ENCODE measurements around the gene CARF. TPM values are rescaled to one million over a fixed set of nuclear protein-coding genes. Genes with fewer than 3 reads are reported as not detected.
"Not testable (repeated sequence)": the region's sequence is repeated elsewhere in the genome, so short reads cannot be mapped to it uniquely, and the experiment has no call there.

The CARF gene
- total RNA-seq, 1 experiment from 2014 or later, result 4.2 TPM

GRCh38 chr2:202911203-202911511 is 918 bp upstream of the CARF start:
- peaks cover 0 to 4% of the 10 kb centered on the region in 2 experiments; a peak in 1 of 5 replicates for H3K9me3 Mint-ChIP-seq
- peaks cover 32% of the 10 kb centered on the region; the same call in 1 of the 2 replicates for H3K79me2 ChIP-seq (ENCODE audit: insufficient read depth, low read length)

GRCh38 chr2:202912342-202913201 is 497 bp downstream of the CARF start:
- H3K56ac ChIP-seq (ENCODE audit: insufficient read length, low read depth, low read length); H3K27me3 ChIP-seq (ENCODE audit: insufficient read depth, low read length); H3K27me3 Mint-ChIP-seq (ENCODE audit: low read depth); H2BK120ac ChIP-seq (ENCODE audit: low read depth, low read length, poor library complexity, severe bottlenecking); H3K18ac ChIP-seq (ENCODE audit: insufficient read length, low read depth, low read length); H2AFZ ChIP-seq (ENCODE audit: low read length); H4K91ac ChIP-seq (ENCODE audit: insufficient read length, low read depth, low read length); H4K8ac ChIP-seq (replicated peaks; ENCODE audit: insufficient read length, low read depth, low read length); H3K4me1 ChIP-seq (ENCODE audit: insufficient read depth, low read length); H2AK5ac ChIP-seq (ENCODE audit: insufficient read length, low read length); H4K20me1 ChIP-seq (ENCODE audit: control insufficient read depth, insufficient read depth, insufficient read length); H3K23me2 ChIP-seq (ENCODE audit: insufficient read length, low read depth, low read length, poor library complexity, severe bottlenecking); H2BK20ac ChIP-seq (ENCODE audit: low read depth, low read length, poor library complexity, severe bottlenecking); H3K9me3 Mint-ChIP-seq; H3K23ac ChIP-seq (ENCODE audit: insufficient read length, low read depth, low read length); H4K5ac ChIP-seq (ENCODE audit: insufficient read length, low read depth, low read length); H2BK12ac ChIP-seq (ENCODE audit: insufficient read length, low read depth, low read length); H3K79me1 ChIP-seq (ENCODE audit: insufficient read depth, low read depth, low read length, poor library complexity, severe bottlenecking); DNase-seq; H3T11ph ChIP-seq (ENCODE audit: low read length); H2BK15ac ChIP-seq (ENCODE audit: low read depth, low read length); H3K14ac ChIP-seq (ENCODE audit: insufficient read depth, low read length); H2BK5ac ChIP-seq (ENCODE audit: insufficient read length, low read length); H3K4ac ChIP-seq (ENCODE audit: low read depth, low read length); H3K9me3 ChIP-seq (ENCODE audit: control insufficient read depth, low read depth, low read length); H3K27ac ChIP-seq (ENCODE audit: insufficient read length, low read depth, low read length): not testable (repeated sequence)
- peaks cover 9 to 17% (median 12%) of the 10 kb centered on the region in 3 experiments; a peak in 6 of 7 replicates for H3K36me3 Mint-ChIP-seq (ENCODE audit: insufficient read depth in 1 of 3, low read depth in 3 of 3)
- H3K27ac Mint-ChIP-seq, result peak overlapping the region; percentile 77 to 99 (median 98)
- H3K79me2 ChIP-seq (ENCODE audit: insufficient read depth, low read length), result peaks cover 32% of the 10 kb centered on the region; the same call in 1 of the 2 replicates
- H3K4me1 Mint-ChIP-seq, result peaks cover 14 to 18% of the 10 kb centered on the region in 2 experiments; a peak in 3 of 4 replicates
- H3K4me2 ChIP-seq (ENCODE audit: insufficient read depth, insufficient read length, low read length), result peak overlapping the region; percentile 55
- no CpG with 5 or more reads among the region's 49 CpGs for WGBS (ENCODE audit: extremely low coverage, insufficient read length, low lambda C conversion rate)
- peak overlapping the region; percentile 99 to 100 for H3K4me3 Mint-ChIP-seq
- H3K9ac ChIP-seq (ENCODE audit: extremely low read depth, insufficient read length, low read length), result peak overlapping the region; percentile 70

More at GRCh38 chr2:202911203-202911511, 918 bp upstream of the CARF start:
- Mint-ChIP-seq H3K27me3 (ENCODE audit: low read depth) (no peaks in the 10 kb centered on the region), H3K27ac (peak overlapping the region; percentile 99), H3K36me3 (ENCODE audit: insufficient read depth in 1 of 3, low read depth in 3 of 3) (peaks cover 22 to 31% (median 24%) of the 10 kb centered on the region in 3 experiments), H3K4me1 (peaks cover 14 to 18% of the 10 kb centered on the region in 2 experiments; a peak in 3 of 4 replicates), H3K4me3 (peak overlapping the region; percentile 99 to 100)
- Histone ChIP-seq H3K56ac (ENCODE audit: insufficient read length, low read depth, low read length) (no peak overlapping the region), H3K79me1 (ENCODE audit: insufficient read depth, low read depth, low read length, poor library complexity, severe bottlenecking) (peaks cover 5% of the 10 kb centered on the region), H3T11ph (ENCODE audit: low read length) (no peak overlapping the region), H3K27ac (ENCODE audit: insufficient read length, low read depth, low read length) (no peak overlapping the region), H2BK15ac (ENCODE audit: low read depth, low read length) (no peak overlapping the region), H3K9ac (ENCODE audit: extremely low read depth, insufficient read length, low read length) (peak overlapping the region; percentile 83), H4K20me1 (ENCODE audit: control insufficient read depth, insufficient read depth, insufficient read length) (no peaks in the 10 kb centered on the region), H3K18ac (ENCODE audit: insufficient read length, low read depth, low read length) (peak overlapping the region; percentile 5), H2BK12ac (ENCODE audit: insufficient read length, low read depth, low read length) (no peak overlapping the region), H4K5ac (ENCODE audit: insufficient read length, low read depth, low read length) (peak overlapping the region; percentile 1), H2BK20ac (ENCODE audit: low read depth, low read length, poor library complexity, severe bottlenecking) (no peak overlapping the region), H4K91ac (ENCODE audit: insufficient read length, low read depth, low read length) (no peak overlapping the region), H3K4me2 (ENCODE audit: insufficient read depth, insufficient read length, low read length) (peak overlapping the region; percentile 35), H3K9me3 (ENCODE audit: control insufficient read depth, low read depth, low read length) (no peaks in the 10 kb centered on the region), H2AK5ac (ENCODE audit: insufficient read length, low read length) (no peak overlapping the region), H2BK120ac (ENCODE audit: low read depth, low read length, poor library complexity, severe bottlenecking) (no peak overlapping the region), H3K27me3 (ENCODE audit: insufficient read depth, low read length) (no peaks in the 10 kb centered on the region), H2BK5ac (ENCODE audit: insufficient read length, low read length) (no peak overlapping the region), H3K23me2 (ENCODE audit: insufficient read length, low read depth, low read length, poor library complexity, severe bottlenecking) (no peaks in the 10 kb centered on the region), H3K23ac (ENCODE audit: insufficient read length, low read depth, low read length) (no peak overlapping the region), H3K14ac (ENCODE audit: insufficient read depth, low read length) (peak overlapping the region; percentile 2; the same call in 1 of the 2 replicates), H3K4me1 (ENCODE audit: insufficient read depth, low read length) (no peaks in the 10 kb centered on the region), H4K8ac (replicated peaks; ENCODE audit: insufficient read length, low read depth, low read length) (no peak overlapping the region), H3K4ac (ENCODE audit: low read depth, low read length) (no peak overlapping the region), H2AFZ (ENCODE audit: low read length) (no peak overlapping the region)
- DNase-seq, result no peak
- no CpG with 5 or more reads among the region's 8 CpGs for WGBS (ENCODE audit: extremely low coverage, insufficient read length, low lambda C conversion rate)
- no peak for TF ChIP-seq CTCF (conservative IDR thresholded peaks at IDR 0.05)
